ENCODE measurements around the gene PLCD3. TPM values are rescaled to one million over a fixed set of nuclear protein-coding genes. Genes with fewer than 3 reads are reported as not detected.

The PLCD3 gene
- total and polyA plus RNA-seq, 2 of the 13 experiments (the other 11 are each of a cell fraction or from before 2014, with no cell fraction given), result 11.3 to 39.1 TPM

- no peak for TF ChIP-seq THRA (CRISPR knock-in tag; IDR thresholded peaks at IDR 0.05; ENCODE audit: borderline replicate concordance)
- no peak for TF ChIP-seq NRL (CRISPR knock-in tag; IDR thresholded peaks at IDR 0.05; ENCODE audit: borderline replicate concordance)
- no peak for TF ChIP-seq LCORL (IDR thresholded peaks at IDR 0.05)
- TF ChIP-seq LCORL (CRISPR knock-in tag; IDR thresholded peaks at IDR 0.05), result peak; percentile 91
- TF ChIP-seq DRAP1 (CRISPR knock-in tag; IDR thresholded peaks at IDR 0.05), result peak; percentile 69
- TF ChIP-seq TEF (CRISPR knock-in tag; IDR thresholded peaks at IDR 0.05), result no peak
- TF ChIP-seq ZNF772 (CRISPR knock-in tag; IDR thresholded peaks at IDR 0.05), result peak; percentile 87
- peak; percentile 24; the same call in 1 of the 2 replicates for TF ChIP-seq SRF (IDR thresholded peaks at IDR 0.05; ENCODE audit: low read depth, low read length)
- TF ChIP-seq SMAD9 (CRISPR knock-in tag; IDR thresholded peaks at IDR 0.05), result no peak
- peak; percentile 77 for TF ChIP-seq ZNF574 (CRISPR knock-in tag; IDR thresholded peaks at IDR 0.05)
- peak; percentile 58; the same call in 1 of the 2 replicates for TF ChIP-seq DMAP1 (CRISPR knock-in tag; IDR thresholded peaks at IDR 0.05)
- peak; percentile 32; the same call in 1 of the 2 replicates for TF ChIP-seq ZNF318 (CRISPR knock-in tag; IDR thresholded peaks at IDR 0.05)
- peak; percentile 18 for TF ChIP-seq AGO1 (IDR thresholded peaks at IDR 0.05; ENCODE audit: low read depth, low read length, poor library complexity, severe bottlenecking)
- TF ChIP-seq WIZ (CRISPR knock-in tag; IDR thresholded peaks at IDR 0.05), result peak; percentile 76; the same call in 1 of the 2 replicates
- peak; percentile 80; the same call in 1 of the 2 replicates for TF ChIP-seq ZNF614 (CRISPR knock-in tag; IDR thresholded peaks at IDR 0.05; ENCODE audit: borderline replicate concordance)
- no peak; the same call in 1 of the 2 replicates for TF ChIP-seq ZBTB21 (CRISPR knock-in tag; IDR thresholded peaks at IDR 0.05)
Measured at GRCh38 chr17:45172541-45173286, 40.4 kb upstream of the PLCD3 start (continued).
